MM.1S (cell line): ENCODE measurements around the gene STK32B.

Source experiments
- DNase-seq: peaks from one replicate; pipeline ENCODE4 v3.0.0-alpha.2; 2015
- H2AFZ ChIP-seq: fragments of 300-600 bp; sonication (generic); 2 replicates; pipeline ENCODE4 v1.6.0; 2016; ENCODE audit warnings: antibody characterized with exemption, low read length
- H3F3A ChIP-seq: fragments of 300-600 bp; sonication (generic); 2 replicates; pipeline ENCODE4 v1.6.1; 2016; ENCODE audit warnings: mild to moderate bottlenecking, antibody characterized with exemption, low read length, moderate library complexity, mixed read lengths; ENCODE audit not compliant: insufficient read depth
- H3K27ac ChIP-seq: fragments of 300-600 bp; sonication (generic); 2 replicates; pipeline ENCODE4 v1.5.1; 2016; ENCODE audit warnings: mild to moderate bottlenecking, low read length
- H3K27me3 ChIP-seq: fragments of 300-600 bp; sonication (generic); replicated peaks from 2 replicates; pipeline ENCODE4 v1.6.0; 2016; ENCODE audit warnings: low read length; ENCODE audit not compliant: insufficient read depth
- H3K36me3 ChIP-seq: fragments of 300-600 bp; sonication (generic); replicated peaks from 2 replicates; pipeline ENCODE4 v1.6.1; 2016; ENCODE audit warnings: mild to moderate bottlenecking, low read length, mixed read lengths; ENCODE audit not compliant: insufficient read depth
- H3K4me1 ChIP-seq: fragments of 300-600 bp; sonication (generic); 2 replicates; pipeline ENCODE4 v1.6.1; 2016; ENCODE audit warnings: low read length, mixed read lengths
- H3K4me2 ChIP-seq: fragments of 300-600 bp; sonication (generic); 2 replicates; pipeline ENCODE4 v1.6.0; 2016; ENCODE audit warnings: low read depth, low read length
- H3K4me3 ChIP-seq: fragments of 300-600 bp; sonication (generic); 2 replicates; pipeline ENCODE4 v1.5.1; 2016; ENCODE audit warnings: low read length, mixed read lengths
- H3K79me2 ChIP-seq: fragments of 300-600 bp; sonication (generic); 2 replicates; pipeline ENCODE4 v1.6.1; 2016; ENCODE audit warnings: mixed run types, low read length, mixed read lengths
- H3K9ac ChIP-seq: fragments of 300-600 bp; sonication (generic); 2 replicates; pipeline ENCODE4 v1.6.1; 2016; ENCODE audit warnings: low read length, mixed read lengths
- H3K9me2 ChIP-seq: fragments of 300-600 bp; sonication (generic); replicated peaks from 2 replicates; pipeline ENCODE4 v1.6.1; 2016; ENCODE audit warnings: mild to moderate bottlenecking, low read length, mixed read lengths; ENCODE audit not compliant: insufficient read depth
- H3K9me3 ChIP-seq: fragments of 300-600 bp; sonication (generic); replicated peaks from 2 replicates; pipeline ENCODE4 v1.6.1; 2016; ENCODE audit warnings: mild to moderate bottlenecking, low read length, mixed read lengths; ENCODE audit not compliant: insufficient read depth
- H4K20me1 ChIP-seq: fragments of 300-600 bp; sonication (generic); 2 replicates; pipeline ENCODE4 v1.6.1; 2016; ENCODE audit warnings: mild to moderate bottlenecking, low read length, moderate library complexity, mixed read lengths; ENCODE audit not compliant: insufficient read depth
- EZH2 ChIP-seq: fragments of 300-600 bp; sonication (generic); optimal IDR thresholded peaks from 2 replicates; pipeline ENCODE3; 2017; ENCODE audit warnings: low read depth, mild to moderate bottlenecking, antibody characterized with exemption, low read length, mixed read lengths
- EZH2phosphoT487 ChIP-seq: fragments of 300-600 bp; sonication (generic); IDR thresholded peaks from 2 replicates; pipeline ENCODE4 v1.6.1; 2018; ENCODE audit warnings: antibody characterized with exemption, low read length
- TF ChIP-seq, protein P1 (sequence below): fragments of 300-600 bp; sonication (generic); IDR thresholded peaks from 2 replicates; pipeline ENCODE4 v1.5.1; 2016; ENCODE audit warnings: antibody characterized with exemption, low read length, mixed read lengths

STK32B gene

DNA sequence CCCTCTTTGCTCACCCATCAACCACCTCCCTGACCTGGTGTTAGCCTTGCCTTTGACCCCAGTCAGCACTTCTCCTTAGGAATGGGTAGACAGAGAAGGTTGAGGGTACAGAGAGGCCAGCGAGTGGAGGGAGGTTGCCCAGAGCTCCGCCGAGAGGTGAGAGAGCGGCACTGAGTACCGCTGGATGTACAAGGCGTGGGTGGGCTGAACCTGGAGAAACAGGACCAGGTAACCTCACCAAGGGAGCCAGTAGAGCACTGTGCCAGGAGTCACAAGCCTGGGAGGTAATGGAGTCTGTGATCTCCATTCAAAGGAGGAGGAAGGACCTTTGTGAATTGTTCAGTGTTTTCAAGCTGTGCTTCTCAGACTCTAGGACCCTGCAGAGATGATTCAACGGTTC lies 400.9 kb downstream of the STK32B start:
- Histone ChIP-seq H3K9me3 (no peaks in the 10 kb centered on the region), H3K4me3 (no peak overlapping the region), H2AFZ (no peak overlapping the region), H3K27me3 (no peaks in the 10 kb centered on the region; the same call in 1 of the 2 replicates), H3K79me2 (no peaks in the 10 kb centered on the region), H3K9me2 (no peaks in the 10 kb centered on the region), H3F3A (no peaks in the 10 kb centered on the region), H3K4me2 (no peak overlapping the region), H3K36me3 (no peaks in the 10 kb centered on the region), H4K20me1 (no peaks in the 10 kb centered on the region), H3K4me1 (no peaks in the 10 kb centered on the region), H3K9ac (no peak overlapping the region), H3K27ac (no peak overlapping the region)
- TF ChIP-seq EZH2phosphoT487 = no peak
- TF ChIP-seq, protein P1, sequence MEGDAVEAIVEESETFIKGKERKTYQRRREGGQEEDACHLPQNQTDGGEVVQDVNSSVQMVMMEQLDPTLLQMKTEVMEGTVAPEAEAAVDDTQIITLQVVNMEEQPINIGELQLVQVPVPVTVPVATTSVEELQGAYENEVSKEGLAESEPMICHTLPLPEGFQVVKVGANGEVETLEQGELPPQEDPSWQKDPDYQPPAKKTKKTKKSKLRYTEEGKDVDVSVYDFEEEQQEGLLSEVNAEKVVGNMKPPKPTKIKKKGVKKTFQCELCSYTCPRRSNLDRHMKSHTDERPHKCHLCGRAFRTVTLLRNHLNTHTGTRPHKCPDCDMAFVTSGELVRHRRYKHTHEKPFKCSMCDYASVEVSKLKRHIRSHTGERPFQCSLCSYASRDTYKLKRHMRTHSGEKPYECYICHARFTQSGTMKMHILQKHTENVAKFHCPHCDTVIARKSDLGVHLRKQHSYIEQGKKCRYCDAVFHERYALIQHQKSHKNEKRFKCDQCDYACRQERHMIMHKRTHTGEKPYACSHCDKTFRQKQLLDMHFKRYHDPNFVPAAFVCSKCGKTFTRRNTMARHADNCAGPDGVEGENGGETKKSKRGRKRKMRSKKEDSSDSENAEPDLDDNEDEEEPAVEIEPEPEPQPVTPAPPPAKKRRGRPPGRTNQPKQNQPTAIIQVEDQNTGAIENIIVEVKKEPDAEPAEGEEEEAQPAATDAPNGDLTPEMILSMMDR = no peak
- no peak for TF ChIP-seq EZH2
- DNase-seq = no peak

DNA sequence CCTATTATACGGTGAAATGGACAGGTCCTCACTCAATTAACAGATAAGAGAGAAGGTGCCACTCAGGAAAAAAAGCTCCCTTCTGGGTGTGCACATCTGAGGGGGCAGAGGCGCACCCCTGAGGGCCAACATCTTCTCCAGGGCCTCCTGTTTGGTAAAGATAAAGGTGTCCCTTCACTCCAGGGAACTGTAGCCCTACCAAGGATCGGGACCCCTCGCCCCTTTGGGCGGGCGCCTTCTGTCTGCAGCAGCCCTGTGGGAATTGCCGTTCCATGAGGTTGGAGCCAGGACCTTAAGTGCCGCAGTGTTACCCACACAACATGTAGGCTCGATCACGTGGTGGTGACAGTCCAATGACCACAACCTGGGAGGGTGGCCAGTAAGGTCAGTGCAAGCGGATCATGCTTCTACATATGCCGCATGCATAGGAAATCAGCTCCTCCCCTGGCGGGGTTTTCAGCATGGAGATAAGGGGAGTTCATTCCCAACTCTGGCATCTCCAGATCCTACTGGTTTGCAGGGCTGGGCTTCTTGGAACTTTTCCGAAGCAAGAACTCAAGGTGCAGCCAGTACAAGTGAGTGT lies 403.8 kb downstream of the STK32B start:
- H3K4me1 ChIP-seq = no peaks in the 10 kb centered on the region
- H3K9ac ChIP-seq = no peak overlapping the region
- H3K36me3 ChIP-seq = no peaks in the 10 kb centered on the region
- no peak for TF ChIP-seq EZH2
- TF ChIP-seq, protein P1 = no peak
- no peak for TF ChIP-seq EZH2phosphoT487
- DNase-seq = no peak
- H3K79me2 ChIP-seq = no peaks in the 10 kb centered on the region
- no peak overlapping the region for H3K27ac ChIP-seq
- H4K20me1 ChIP-seq = no peaks in the 10 kb centered on the region
- no peaks in the 10 kb centered on the region for H3F3A ChIP-seq
- H3K4me3 ChIP-seq = no peak overlapping the region
- no peak overlapping the region for H3K4me2 ChIP-seq
- H2AFZ ChIP-seq = no peak overlapping the region
- H3K9me2 ChIP-seq = no peaks in the 10 kb centered on the region
- H3K9me3 ChIP-seq = no peaks in the 10 kb centered on the region
- no peaks in the 10 kb centered on the region; the same call in 1 of the 2 replicates for H3K27me3 ChIP-seq

DNA sequence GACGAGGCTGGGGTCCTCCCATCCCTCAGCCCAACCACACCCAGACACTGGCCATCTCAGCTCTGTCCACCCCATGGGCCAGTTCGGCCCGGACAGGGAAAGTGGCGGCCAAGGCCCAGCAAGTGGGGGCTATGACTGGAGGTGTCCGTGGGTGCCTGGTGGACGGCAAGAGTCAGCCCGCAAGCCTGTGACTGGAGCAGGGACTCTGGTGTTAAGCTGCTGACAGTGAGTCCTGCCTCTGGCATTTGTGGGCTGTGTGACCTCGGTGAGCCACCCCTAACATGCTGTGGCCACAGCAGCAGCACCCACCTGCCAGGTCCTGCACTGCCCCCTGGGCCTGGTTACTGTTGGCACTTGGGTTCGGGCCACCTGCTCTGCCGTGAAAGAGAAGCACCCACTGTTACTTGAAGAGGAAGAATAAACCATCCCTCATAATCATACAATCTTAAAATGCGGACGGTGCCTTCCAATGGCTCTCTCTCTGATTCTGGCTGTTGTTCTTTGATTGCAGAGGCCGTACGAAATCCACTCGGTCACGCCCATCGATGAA lies 405.1 kb downstream of the STK32B start:
- no peak overlapping the region for H2AFZ ChIP-seq
- H3K4me1 ChIP-seq = no peaks in the 10 kb centered on the region
- H3K27me3 ChIP-seq = no peaks in the 10 kb centered on the region; the same call in 1 of the 2 replicates
- H3K9me3 ChIP-seq = no peaks in the 10 kb centered on the region
- no peaks in the 10 kb centered on the region for H3K36me3 ChIP-seq
- H3K4me2 ChIP-seq = no peak overlapping the region
- no peak for TF ChIP-seq EZH2phosphoT487
- TF ChIP-seq EZH2 = no peak
- TF ChIP-seq, protein P1 = no peak
- no peak for DNase-seq
- H4K20me1 ChIP-seq = no peaks in the 10 kb centered on the region
- H3K4me3 ChIP-seq = no peak overlapping the region
- no peak overlapping the region for H3K9ac ChIP-seq
- no peaks in the 10 kb centered on the region for H3F3A ChIP-seq
- no peaks in the 10 kb centered on the region for H3K9me2 ChIP-seq
- no peaks in the 10 kb centered on the region for H3K79me2 ChIP-seq
- no peak overlapping the region for H3K27ac ChIP-seq
